H1 (cell line): ENCODE results near the gene IGSF9. TPM values are rescaled to one million over a fixed set of nuclear protein-coding genes. Genes with fewer than 3 reads are reported as not detected.

Experiments
- CTCF ChIA-PET: fragments of 300-600 bp; sonication (Branson Sonifier 250); formaldehyde crosslinking; loops from one replicate; lab custom pipeline; 2021; ENCODE audit not compliant: partially characterized antibody; lab: Charles Lee
- POLR2A ChIA-PET: fragments of 300-600 bp; sonication (Branson Sonifier 250); formaldehyde crosslinking; loops from one replicate; lab custom pipeline; 2021; ENCODE audit warnings: inconsistent platforms; ENCODE audit not compliant: partially characterized antibody; lab: Charles Lee
- DNase-seq, 2 experiments: peaks; one replicate each; pipeline versions ENCODE4 v3.0.0 to v3.0.0-alpha.2; 2010 to 2022; ENCODE audit warnings: low spot score in 2 of 2, low read depth in 1 of 2, mixed read lengths in 1 of 2
- FAIRE-seq: peaks from 2 replicates; lab custom pipeline; 2011; peaks lifted over from hg19 to GRCh38; lab: Jason Lieb, UNC
- H2AFZ ChIP-seq: 2 replicates; pipeline ENCODE4 v1.8.1; 2012; ENCODE audit warnings: low read length, inconsistent platforms
- H2AK5ac ChIP-seq: 2 replicates; pipeline ENCODE4 v1.6.1; 2013; ENCODE audit warnings: low read depth, low read length
- H2BK120ac ChIP-seq: replicated peaks from 2 replicates; pipeline ENCODE3; 2013; ENCODE audit warnings: low read depth, low read length, inconsistent platforms
- H2BK12ac ChIP-seq: 2 replicates; pipeline ENCODE4 v1.6.1; 2013; ENCODE audit warnings: low read depth, low read length
- H2BK15ac ChIP-seq: 2 replicates; pipeline ENCODE4 v1.6.1; 2013; ENCODE audit warnings: low read length
- H2BK20ac ChIP-seq: 2 replicates; pipeline ENCODE4 v1.6.1; 2013; ENCODE audit warnings: low read length
- H2BK5ac ChIP-seq: 2 replicates; pipeline ENCODE4 v1.6.1; 2013; ENCODE audit warnings: low read depth, low read length
- H3K14ac ChIP-seq: 2 replicates; pipeline ENCODE4 v1.6.1; 2013; ENCODE audit warnings: inconsistent platforms; ENCODE audit not compliant: insufficient read length
- H3K18ac ChIP-seq: 2 replicates; pipeline ENCODE4 v1.6.1; 2013; ENCODE audit warnings: low read length; ENCODE audit errors: extremely low read depth
- H3K23ac ChIP-seq: 2 replicates; pipeline ENCODE4 v1.6.1; 2013; ENCODE audit warnings: inconsistent platforms; ENCODE audit not compliant: insufficient read length
- H3K23me2 ChIP-seq: 2 replicates; pipeline ENCODE4 v1.6.1; 2013; ENCODE audit warnings: low read depth, low read length
- H3K27ac ChIP-seq: 2 replicates; pipeline ENCODE4 v1.6.1; 2011; ENCODE audit warnings: low read depth, low read length, inconsistent platforms
- H3K27me3 ChIP-seq, 4 experiments: replicated peaks in 1 of 4; 1 replicate in 1 of 4; 2 replicates in 3 of 4; pipeline versions ENCODE4 v1.6.1 to v1.8.1; 2011 to 2013; ENCODE audit warnings: low read length in 3 of 4, mild to moderate bottlenecking in 3 of 4, inconsistent platforms in 2 of 4, mixed read lengths in 2 of 4, moderate library complexity in 1 of 4; ENCODE audit not compliant: control insufficient read depth in 3 of 4, insufficient read depth in 3 of 4; ENCODE audit errors: extremely low read depth in 1 of 4
- H3K36me3 ChIP-seq, 4 experiments: 2 replicates each; pipeline versions ENCODE4 v1.6.1 to v1.8.1; 2011 to 2013; ENCODE audit warnings: mild to moderate bottlenecking in 4 of 4, low read length in 3 of 4, moderate library complexity in 2 of 4, control low read depth in 1 of 4, inconsistent platforms in 1 of 4; ENCODE audit not compliant: insufficient read depth in 4 of 4, control insufficient read depth in 2 of 4
- H3K4ac ChIP-seq: replicated peaks from 2 replicates; pipeline ENCODE3; 2013; ENCODE audit warnings: low read length, low read depth, mixed read lengths, inconsistent platforms; ENCODE audit not compliant: insufficient read length
- H3K4me1 ChIP-seq, 4 experiments: replicated peaks in 1 of 4; 1 replicate in 1 of 4; 2 replicates in 3 of 4; pipeline versions ENCODE4 v1.6.1 to v1.8.1; 2011 to 2013; ENCODE audit warnings: low read length in 3 of 4, inconsistent platforms in 2 of 4, mixed read lengths in 1 of 4; ENCODE audit not compliant: insufficient read depth in 4 of 4, control insufficient read depth in 3 of 4
- H3K4me2 ChIP-seq, 2 experiments: 2 replicates each; pipeline versions ENCODE4 v1.6.1 to v1.8.1; 2011 to 2013; ENCODE audit warnings: low read depth in 2 of 2, low read length in 2 of 2, control low read depth in 1 of 2, inconsistent platforms in 1 of 2, mild to moderate bottlenecking in 1 of 2; ENCODE audit not compliant: insufficient read depth in 1 of 2
- H3K4me3 ChIP-seq, 4 experiments: fragments of 200-600, 300-600 bp in 1 of 4; sonication (generic), shearing (Covaris generic), sonication (Bioruptor Twin) in 1 of 4; 2 replicates each; pipeline versions ENCODE4 v1.5.1 to v1.8.1; 2011 to 2016; ENCODE audit warnings: low read length in 4 of 4, low read depth in 3 of 4, control low read depth in 2 of 4, inconsistent platforms in 2 of 4, mild to moderate bottlenecking in 2 of 4, mixed read lengths in 1 of 4, moderate library complexity in 1 of 4; ENCODE audit not compliant: insufficient read depth in 2 of 4; ENCODE audit errors: extremely low read depth in 1 of 4
- H3K56ac ChIP-seq: replicated peaks from 2 replicates; pipeline ENCODE3; 2013; ENCODE audit warnings: low read depth, mild to moderate bottlenecking, mixed read lengths, low read length, inconsistent platforms; ENCODE audit not compliant: insufficient read length
- H3K79me1 ChIP-seq: 2 replicates; pipeline ENCODE4 v1.6.1; 2013; ENCODE audit warnings: low read depth, low read length, control low read depth
- H3K79me2 ChIP-seq, 2 experiments: 2 replicates each; pipeline versions ENCODE4 v1.6.1 to v1.8.1; 2012 to 2013; ENCODE audit warnings: low read length in 2 of 2, mild to moderate bottlenecking in 2 of 2, inconsistent platforms in 1 of 2; ENCODE audit not compliant: insufficient read depth in 2 of 2, control insufficient read depth in 1 of 2
- H3K9ac ChIP-seq, 4 experiments: replicated peaks in 1 of 4; 1 replicate in 1 of 4; 2 replicates in 3 of 4; pipeline versions ENCODE4 v1.6.1 to v1.8.1; 2011 to 2013; ENCODE audit warnings: low read depth in 3 of 4, low read length in 3 of 4, control low read depth in 2 of 4, mild to moderate bottlenecking in 2 of 4, moderate library complexity in 2 of 4, inconsistent platforms in 1 of 4; ENCODE audit errors: extremely low read depth in 1 of 4
- H3K9me3 ChIP-seq, 2 experiments: 2 replicates each; pipeline versions ENCODE4 v1.6.1 to v1.8.1; 2012 to 2013; ENCODE audit warnings: mild to moderate bottlenecking in 2 of 2, moderate library complexity in 2 of 2, control low read depth in 1 of 2, inconsistent platforms in 1 of 2, low read depth in 1 of 2, low read length in 1 of 2, mixed read lengths in 1 of 2; ENCODE audit not compliant: insufficient read depth in 2 of 2
- H4K20me1 ChIP-seq, 2 experiments: replicated peaks in 1 of 2; 2 replicates each; pipeline versions ENCODE3 to v1.8.1; 2011 to 2013; ENCODE audit warnings: inconsistent platforms in 2 of 2, low read length in 2 of 2, mild to moderate bottlenecking in 1 of 2; ENCODE audit not compliant: insufficient read depth in 2 of 2, control insufficient read depth in 1 of 2
- H4K5ac ChIP-seq: 2 replicates; pipeline ENCODE4 v1.6.1; 2013; ENCODE audit warnings: low read length, low read depth, mixed read lengths, inconsistent platforms; ENCODE audit not compliant: insufficient read length
- H4K8ac ChIP-seq: 2 replicates; pipeline ENCODE4 v1.8.0; 2013; ENCODE audit warnings: mild to moderate bottlenecking, moderate library complexity, low read length, inconsistent platforms; ENCODE audit not compliant: insufficient read depth; ENCODE audit errors: extremely low read depth
- H4K91ac ChIP-seq: replicated peaks from 2 replicates; pipeline ENCODE3; 2013; ENCODE audit warnings: low read length, mixed read lengths, inconsistent platforms; ENCODE audit not compliant: insufficient read length
- ATF2 ChIP-seq: IDR thresholded peaks from 2 replicates; pipeline ENCODE4 v1.6.1; 2012; ENCODE audit warnings: low read length, inconsistent platforms
- CEBPB ChIP-seq: IDR thresholded peaks from 2 replicates; pipeline ENCODE4 v1.6.1; 2012; ENCODE audit warnings: low read depth, low read length
- CHD1 ChIP-seq: IDR thresholded peaks from 2 replicates; pipeline ENCODE4 v1.6.1; 2012; ENCODE audit warnings: low read depth, low read length, improper control_type of control experiment
- GABPA ChIP-seq: IDR thresholded peaks from 2 replicates; pipeline ENCODE4 v1.6.1; 2011; ENCODE audit warnings: mild to moderate bottlenecking, low read length, moderate library complexity, borderline replicate concordance; ENCODE audit not compliant: insufficient read depth
- JUND ChIP-seq: IDR thresholded peaks from 2 replicates; pipeline ENCODE4 v1.6.1; 2011; ENCODE audit warnings: mild to moderate bottlenecking, improper control_type of control experiment, low read length
- NANOG ChIP-seq: IDR thresholded peaks from 2 replicates; pipeline ENCODE4 v1.6.1; 2011; ENCODE audit warnings: low read length, low read depth, mild to moderate bottlenecking, inconsistent platforms; ENCODE audit not compliant: insufficient read depth, poor library complexity, severe bottlenecking
- POLR2AphosphoS5 ChIP-seq: IDR thresholded peaks from 2 replicates; pipeline ENCODE4 v1.6.1; 2011; ENCODE audit warnings: low read depth, low read length
- RNF2 ChIP-seq: fragments of 200-900, 300-1000 bp; sonication (generic); IDR thresholded peaks from 2 replicates; pipeline ENCODE4 v1.7.1; 2016; ENCODE audit warnings: borderline replicate concordance, low read depth, mild to moderate bottlenecking, antibody characterized with exemption, low read length; ENCODE audit not compliant: poor library complexity, severe bottlenecking; ENCODE audit errors: missing control alignments
- TEAD4 ChIP-seq: IDR thresholded peaks from 2 replicates; pipeline ENCODE4 v1.6.1; 2012; ENCODE audit warnings: low read depth, low read length, inconsistent platforms, mixed read lengths
- whole genome bisulfite sequencing, 2 experiments: shearing (Covaris generic) in 1 of 2; methylation state at CpG; one replicate each; pipeline versions ENCODE4 v1.1.6 to v1.1.7; 2013 to 2015; ENCODE audit warnings: low lambda C conversion rate in 2 of 2, mixed read lengths in 2 of 2, inconsistent platforms in 1 of 2, low coverage in 1 of 2, missing lambda C conversion rate in 1 of 2; ENCODE audit not compliant: insufficient replicate concordance in 2 of 2, insufficient coverage in 1 of 2, insufficient read length in 1 of 2; ENCODE audit errors: extremely low coverage in 1 of 2, missing lambda C conversion rate in 1 of 2; 5-methylcytosine and 5-hydroxymethylcytosine counted together
- polyA plus RNA-seq, 7 experiments: library from polyadenylated mRNA; depleted of rRNA in 3 of 7; stranded (reverse) in 5 of 7; unstranded in 2 of 7; fragments of >200 nt in 5 of 7; fragments of 200-250 nt in 2 of 7; gene quantifications; 1 replicate in 5 of 7; 2 replicates in 1 of 7; 4 replicates in 1 of 7; pipeline versions ENCODE4 v1.2.1 to v1.2.3, GENCODE V29; 2011 to 2013; ENCODE audit warnings: missing spikeins in 2 of 7, mixed read lengths in 2 of 7
- total RNA-seq: library from RNA; stranded (reverse); fragmentation: NEBNext Ultra II Directional; extraction: Animal tissue kit (Norgen Biotek cat#: 25700); gene quantifications from 2 replicates; pipeline ENCODE4 v1.2.1, GENCODE V29; 2021
- TF ChIP-seq, protein P1 (sequence below), 3 experiments: IDR thresholded peaks; 1 replicate in 2 of 3; 2 replicates in 1 of 3; pipeline versions ENCODE4 v1.5.1 to v1.6.1; 2011; ENCODE audit warnings: low read length in 3 of 3, mild to moderate bottlenecking in 3 of 3, inconsistent platforms in 2 of 3, low read depth in 1 of 3, moderate library complexity in 1 of 3; ENCODE audit not compliant: insufficient read depth in 1 of 3; ENCODE audit errors: control extremely low read depth in 1 of 3

IGSF9 gene
- total and polyA plus RNA-seq, 2 of the 8 experiments (the other 6 are each of a cell fraction or from before 2014, with no cell fraction given) = 10.9 to 28.1 TPM

GRCh38 chr1:159980786-159981185, 35.4 kb upstream of the IGSF9 start:
- no peak overlapping the region for H3K4me3 ChIP-seq
- H3K27ac ChIP-seq = no peak overlapping the region
- no peak overlapping the region for H2AK5ac ChIP-seq
- H2BK5ac ChIP-seq = no peak overlapping the region
- no peak for DNase-seq
- no peaks in the 10 kb centered on the region for H3K79me2 ChIP-seq
- H3K4ac ChIP-seq = no peak overlapping the region
- no peak overlapping the region for H2BK120ac ChIP-seq
- H3K56ac ChIP-seq = no peak overlapping the region
- no peaks in the 10 kb centered on the region for H3K23me2 ChIP-seq
- peaks cover 0 to 2% (median 0%) of the 10 kb centered on the region in 4 experiments; a peak in 1 of 7 replicates for H3K27me3 ChIP-seq
- no peak overlapping the region for H3K14ac ChIP-seq
- H3K18ac ChIP-seq = no peak overlapping the region
- H3K4me2 ChIP-seq = no peak overlapping the region
- H3K4me1 ChIP-seq = 0 out of 7 replicates have a peak, but pooled peaks cover 0 to 2% (median 0%) of the 10 kb centered on the region in 4 experiments
- H3K23ac ChIP-seq = no peak overlapping the region
- no peak overlapping the region for H2AFZ ChIP-seq
- H4K8ac ChIP-seq = no peak overlapping the region
- no peak overlapping the region for H3K9ac ChIP-seq
- no peak overlapping the region for H4K91ac ChIP-seq
- CTCF ChIA-PET = no interaction called here
- 94% methylated on average over 7 of the region's 7 CpGs; no CpG with 5 or more reads in 1 of the 2 experiments for WGBS, 2 experiments
- no peak overlapping the region for H2BK20ac ChIP-seq
- no peak overlapping the region for H2BK12ac ChIP-seq
- H2BK15ac ChIP-seq = no peak overlapping the region
- no peaks in the 10 kb centered on the region for H3K79me1 ChIP-seq
- H4K5ac ChIP-seq = no peak overlapping the region
- no peak for FAIRE-seq
- POLR2A ChIA-PET = no interaction called here
- H3K36me3 ChIP-seq = no peaks in the 10 kb centered on the region
- H3K9me3 ChIP-seq = no peaks in the 10 kb centered on the region
- no peaks in the 10 kb centered on the region for H4K20me1 ChIP-seq
- TF ChIP-seq, protein P1, sequence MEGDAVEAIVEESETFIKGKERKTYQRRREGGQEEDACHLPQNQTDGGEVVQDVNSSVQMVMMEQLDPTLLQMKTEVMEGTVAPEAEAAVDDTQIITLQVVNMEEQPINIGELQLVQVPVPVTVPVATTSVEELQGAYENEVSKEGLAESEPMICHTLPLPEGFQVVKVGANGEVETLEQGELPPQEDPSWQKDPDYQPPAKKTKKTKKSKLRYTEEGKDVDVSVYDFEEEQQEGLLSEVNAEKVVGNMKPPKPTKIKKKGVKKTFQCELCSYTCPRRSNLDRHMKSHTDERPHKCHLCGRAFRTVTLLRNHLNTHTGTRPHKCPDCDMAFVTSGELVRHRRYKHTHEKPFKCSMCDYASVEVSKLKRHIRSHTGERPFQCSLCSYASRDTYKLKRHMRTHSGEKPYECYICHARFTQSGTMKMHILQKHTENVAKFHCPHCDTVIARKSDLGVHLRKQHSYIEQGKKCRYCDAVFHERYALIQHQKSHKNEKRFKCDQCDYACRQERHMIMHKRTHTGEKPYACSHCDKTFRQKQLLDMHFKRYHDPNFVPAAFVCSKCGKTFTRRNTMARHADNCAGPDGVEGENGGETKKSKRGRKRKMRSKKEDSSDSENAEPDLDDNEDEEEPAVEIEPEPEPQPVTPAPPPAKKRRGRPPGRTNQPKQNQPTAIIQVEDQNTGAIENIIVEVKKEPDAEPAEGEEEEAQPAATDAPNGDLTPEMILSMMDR (IDR thresholded peaks at IDR 0.05; ENCODE audit: control extremely low read depth in 1 of 3, insufficient read depth in 1 of 3, low read depth in 1 of 3, low read length in 3 of 3) = no peak
- no peak for TF ChIP-seq ATF2
- no peak for TF ChIP-seq TEAD4
- TF ChIP-seq CHD1 = no peak
- TF ChIP-seq NANOG = no peak
- no peak for TF ChIP-seq CEBPB
- no peak for TF ChIP-seq POLR2AphosphoS5
- TF ChIP-seq GABPA = no peak
- no peak for TF ChIP-seq JUND
- no peak for TF ChIP-seq RNF2
